HL-60 (cell line): ENCODE data around the gene STAT5B.

Experiments
- POLR2AphosphoS5 ChIP-seq: IDR thresholded peaks from 2 replicates; pipeline ENCODE4 v1.6.1; 2012; ENCODE audit warnings: low read depth
- REST ChIP-seq: IDR thresholded peaks from 2 replicates; pipeline ENCODE4 v1.6.1; 2012; ENCODE audit warnings: low read depth; ENCODE audit not compliant: insufficient replicate concordance

DNA sequence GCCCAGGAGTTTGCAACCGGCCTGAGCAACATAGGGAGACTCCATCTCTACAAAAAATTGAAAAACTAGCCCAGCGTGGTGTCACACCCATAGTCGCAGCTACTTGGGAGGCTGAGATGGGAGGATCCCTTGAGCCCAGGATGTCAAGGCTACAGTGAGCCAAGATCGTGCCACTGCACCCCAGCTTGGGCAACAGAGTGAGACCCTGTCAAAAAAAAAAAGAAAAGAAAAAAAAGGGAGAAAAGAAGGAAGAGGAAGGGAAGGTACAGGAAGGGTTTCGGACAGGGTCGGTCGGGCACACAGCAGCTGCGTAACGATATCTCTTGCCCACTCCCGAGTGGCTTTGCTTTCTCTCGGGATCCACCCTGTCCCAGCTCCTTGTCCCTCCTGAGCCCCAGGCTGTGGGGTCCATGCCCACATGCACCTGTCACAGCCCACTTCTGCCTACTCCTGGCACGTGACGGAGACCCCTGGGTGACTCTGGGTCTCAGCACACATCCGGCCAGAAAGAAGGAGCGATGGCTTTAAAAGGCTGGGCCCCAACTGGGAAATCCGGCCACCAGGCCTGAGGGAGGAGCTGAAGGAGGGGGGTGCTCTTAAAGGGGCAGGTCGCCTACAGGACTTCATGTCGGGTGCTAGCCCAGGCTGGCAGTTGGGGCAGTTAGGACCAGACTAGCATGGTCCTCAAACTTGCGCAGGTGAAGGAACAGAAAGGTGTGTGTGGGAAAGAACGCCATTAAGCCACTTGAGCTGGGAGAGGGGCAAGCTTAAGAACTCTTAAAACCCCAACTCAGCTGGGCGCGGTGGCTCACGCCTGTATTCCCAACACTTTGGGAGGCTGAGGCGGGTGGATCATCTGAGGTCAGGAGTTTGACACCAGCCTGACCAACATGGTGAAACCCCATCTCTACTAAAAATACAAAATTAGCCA, 82.0 kb downstream of the STAT5B start, which contains the start of gene GHDC:
- TF ChIP-seq REST (no peak), POLR2AphosphoS5 (peak; percentile 58; the same call in 1 of the 2 replicates)
